Measurements from ENCODE around the gene ARHGAP15. TPM values are rescaled to one million over a fixed set of nuclear protein-coding genes. Genes with fewer than 3 reads are reported as not detected.

Gene ARHGAP15
- total RNA-seq, 4 donors from 2014 or later: 3.4 to 9.3 (median 6.4) TPM

GRCh38 chr2:143802242-143802641, 673.0 kb downstream of the ARHGAP15 start:
- H3K36me3 ChIP-seq: no peaks in the 10 kb centered on the region
- H3K9me3 ChIP-seq: no peaks in the 10 kb centered on the region
- H3K4me3 ChIP-seq: no peak overlapping the region
- H3K27me3 ChIP-seq: no peaks in the 10 kb centered on the region
- no peak for TF ChIP-seq POLR2A (IDR thresholded peaks at IDR 0.05)
- TF ChIP-seq, protein P1, sequence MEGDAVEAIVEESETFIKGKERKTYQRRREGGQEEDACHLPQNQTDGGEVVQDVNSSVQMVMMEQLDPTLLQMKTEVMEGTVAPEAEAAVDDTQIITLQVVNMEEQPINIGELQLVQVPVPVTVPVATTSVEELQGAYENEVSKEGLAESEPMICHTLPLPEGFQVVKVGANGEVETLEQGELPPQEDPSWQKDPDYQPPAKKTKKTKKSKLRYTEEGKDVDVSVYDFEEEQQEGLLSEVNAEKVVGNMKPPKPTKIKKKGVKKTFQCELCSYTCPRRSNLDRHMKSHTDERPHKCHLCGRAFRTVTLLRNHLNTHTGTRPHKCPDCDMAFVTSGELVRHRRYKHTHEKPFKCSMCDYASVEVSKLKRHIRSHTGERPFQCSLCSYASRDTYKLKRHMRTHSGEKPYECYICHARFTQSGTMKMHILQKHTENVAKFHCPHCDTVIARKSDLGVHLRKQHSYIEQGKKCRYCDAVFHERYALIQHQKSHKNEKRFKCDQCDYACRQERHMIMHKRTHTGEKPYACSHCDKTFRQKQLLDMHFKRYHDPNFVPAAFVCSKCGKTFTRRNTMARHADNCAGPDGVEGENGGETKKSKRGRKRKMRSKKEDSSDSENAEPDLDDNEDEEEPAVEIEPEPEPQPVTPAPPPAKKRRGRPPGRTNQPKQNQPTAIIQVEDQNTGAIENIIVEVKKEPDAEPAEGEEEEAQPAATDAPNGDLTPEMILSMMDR (IDR thresholded peaks at IDR 0.05): no peak
- TF ChIP-seq EP300 (IDR thresholded peaks at IDR 0.05): no peak
- no peak for TF ChIP-seq POLR2AphosphoS5 (IDR thresholded peaks at IDR 0.05)
- H3K27ac ChIP-seq: no peak overlapping the region
- no peak for ATAC-seq
- 29 to 41% methylated on average over 4 of the region's 4 CpGs for WGBS, 2 donors (ENCODE audit: low coverage in 1 of 2)
- peaks cover 0 to 10% (median 0%) of the 10 kb centered on the region in 3 donors for H3K4me1 ChIP-seq

- WGBS, 2 donors (ENCODE audit: low coverage in 1 of 2): 88 to 100% methylated on average over 5 of the region's 5 CpGs
- ATAC-seq: no peak
- Histone ChIP-seq H3K4me3 (no peak overlapping the region), H3K9me3 (no peaks in the 10 kb centered on the region), H3K27ac (no peak overlapping the region), H3K36me3 (no peaks in the 10 kb centered on the region), H3K27me3 (no peaks in the 10 kb centered on the region), H3K4me1 (peaks cover 0 to 13% (median 0%) of the 10 kb centered on the region in 3 donors)
- TF ChIP-seq, protein P1 (IDR thresholded peaks at IDR 0.05): no peak
- TF ChIP-seq EP300 (IDR thresholded peaks at IDR 0.05): no peak
- TF ChIP-seq POLR2AphosphoS5 (IDR thresholded peaks at IDR 0.05): no peak
- TF ChIP-seq POLR2A (IDR thresholded peaks at IDR 0.05): no peak
Measured at GRCh38 chr2:143802871-143803650, 673.8 kb downstream of the ARHGAP15 start.

- Histone ChIP-seq H3K4me1 (peaks cover 0 to 22% (median 0%) of the 10 kb centered on the region in 3 donors), H3K27me3 (no peaks in the 10 kb centered on the region), H3K27ac (no peak overlapping the region), H3K9me3 (no peaks in the 10 kb centered on the region), H3K4me3 (no peak overlapping the region), H3K36me3 (no peaks in the 10 kb centered on the region)
- no peak for ATAC-seq
- TF ChIP-seq POLR2AphosphoS5 (IDR thresholded peaks at IDR 0.05) (no peak), POLR2A (IDR thresholded peaks at IDR 0.05) (no peak), EP300 (IDR thresholded peaks at IDR 0.05) (no peak)
- TF ChIP-seq, protein P1 (IDR thresholded peaks at IDR 0.05): no peak
- WGBS, 2 donors (ENCODE audit: low coverage in 1 of 2): 14 to 39% methylated on average over 3 of the region's 3 CpGs
Measured at GRCh38 chr2:143803936-143804335, 674.7 kb downstream of the ARHGAP15 start.

DNA sequence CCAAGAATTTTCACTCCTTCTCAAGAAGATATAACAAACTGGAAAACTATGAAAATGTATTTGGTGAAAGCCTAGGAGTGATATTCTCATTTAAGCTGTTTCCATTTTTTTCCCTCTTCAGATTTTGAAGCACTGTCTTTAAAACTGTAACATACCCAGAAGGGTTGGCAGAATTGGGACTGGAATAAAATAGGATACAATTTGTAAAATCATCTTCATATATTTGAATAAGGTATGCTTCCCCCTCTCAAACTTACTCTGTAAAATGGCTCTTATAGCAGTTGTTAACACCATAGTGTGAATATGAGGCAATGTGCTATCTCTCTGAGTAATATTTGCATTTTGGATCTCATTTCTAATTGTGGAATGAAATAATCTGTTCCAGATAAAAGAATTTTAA, 676.4 kb downstream of the ARHGAP15 start:
- Histone ChIP-seq H3K27me3 (no peaks in the 10 kb centered on the region), H3K27ac (no peak overlapping the region), H3K9me3 (no peaks in the 10 kb centered on the region), H3K36me3 (no peaks in the 10 kb centered on the region), H3K4me3 (no peak overlapping the region), H3K4me1 (peaks cover 0 to 26% (median 0%) of the 10 kb centered on the region in 3 donors)
- no peak for ATAC-seq
- no peak for TF ChIP-seq POLR2AphosphoS5 (IDR thresholded peaks at IDR 0.05)
- TF ChIP-seq EP300 (IDR thresholded peaks at IDR 0.05): no peak
- TF ChIP-seq, protein P1 (IDR thresholded peaks at IDR 0.05): no peak
- no peak for TF ChIP-seq POLR2A (IDR thresholded peaks at IDR 0.05)

- ATAC-seq: no peak
- no peaks in the 10 kb centered on the region for H3K36me3 ChIP-seq
- H3K4me3 ChIP-seq: no peak overlapping the region
- H3K27me3 ChIP-seq: no peaks in the 10 kb centered on the region
- H3K27ac ChIP-seq: no peak overlapping the region
- TF ChIP-seq EP300 (IDR thresholded peaks at IDR 0.05): no peak
- TF ChIP-seq POLR2AphosphoS5 (IDR thresholded peaks at IDR 0.05): no peak
- TF ChIP-seq, protein P1 (IDR thresholded peaks at IDR 0.05): no peak
- TF ChIP-seq POLR2A (IDR thresholded peaks at IDR 0.05): no peak
- peaks cover 0 to 19% (median 0%) of the 10 kb centered on the region in 3 donors for H3K4me1 ChIP-seq
- 79 to 92% methylated on average over 1 of the region's 1 CpG for WGBS, 2 donors (ENCODE audit: low coverage in 1 of 2)
- H3K9me3 ChIP-seq: no peaks in the 10 kb centered on the region
Measured at GRCh38 chr2:143807192-143807591, 678.0 kb downstream of the ARHGAP15 start.

All from gastroesophageal sphincter (tissue), 4 donors.